HG02885 (cell line): ENCODE measurements around the gene KLHL2.
"Not testable (repeated sequence)": the region's sequence is repeated elsewhere in the genome, so short reads cannot be mapped to it uniquely, and the experiment has no call there.

Experiments used
- ATAC-seq: cut with Tn5 transposase; IDR thresholded peaks from one replicate; pipeline ENCODE4 v1.9.1; 2021; ENCODE audit warnings: mild to moderate bottlenecking; ENCODE audit not compliant: unreplicated experiment, poor library complexity

KLHL2 gene

DNA sequence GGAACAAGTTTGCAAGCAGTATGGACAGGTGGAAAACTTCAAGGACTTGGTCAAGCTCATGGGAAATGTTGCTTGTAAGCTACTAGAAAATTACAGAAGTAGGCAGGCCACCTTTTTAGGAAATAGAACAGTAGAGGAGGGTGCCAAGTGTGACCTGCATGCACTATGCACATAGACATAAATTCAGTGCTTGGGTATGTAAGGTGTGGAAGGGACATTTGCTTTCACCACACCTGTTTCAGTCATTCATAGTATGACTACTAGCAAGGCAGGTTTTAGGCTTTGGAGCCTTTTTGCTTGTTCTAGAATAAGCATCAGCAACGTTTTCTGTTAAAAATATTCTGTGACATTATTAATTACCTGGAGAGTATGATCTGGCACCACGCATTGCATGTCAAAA is 20.0 kb downstream of the KLHL2 start:
- not testable (repeated sequence) for ATAC-seq

- ATAC-seq, result not testable (repeated sequence)
Observed at GRCh38 chr4:165229490-165230200, 22.3 kb downstream of the KLHL2 start.

GRCh38 chr4:165232623-165233433 is 25.5 kb downstream of the KLHL2 start:
- peak; percentile 69 for ATAC-seq

GRCh38 chr4:165234766-165235165 is 27.4 kb downstream of the KLHL2 start:
- ATAC-seq, result no peak

GRCh38 chr4:165236852-165237251 is 29.5 kb downstream of the KLHL2 start:
- not testable (repeated sequence) for ATAC-seq

GRCh38 chr4:165238041-165238640 is 30.8 kb downstream of the KLHL2 start:
- ATAC-seq, result peak; percentile 76

- ATAC-seq, result not testable (repeated sequence)
Observed at GRCh38 chr4:165240761-165241160, 33.4 kb downstream of the KLHL2 start.

GRCh38 chr4:165244148-165244547 is 36.8 kb downstream of the KLHL2 start:
- not testable (repeated sequence) for ATAC-seq

GRCh38 chr4:165244587-165245186 is 37.3 kb downstream of the KLHL2 start:
- not testable (repeated sequence) for ATAC-seq

GRCh38 chr4:165248102-165248501 is 40.7 kb downstream of the KLHL2 start:
- no peak for ATAC-seq

- not testable (repeated sequence) for ATAC-seq
Observed at GRCh38 chr4:165248904-165249303, 41.5 kb downstream of the KLHL2 start.

DNA sequence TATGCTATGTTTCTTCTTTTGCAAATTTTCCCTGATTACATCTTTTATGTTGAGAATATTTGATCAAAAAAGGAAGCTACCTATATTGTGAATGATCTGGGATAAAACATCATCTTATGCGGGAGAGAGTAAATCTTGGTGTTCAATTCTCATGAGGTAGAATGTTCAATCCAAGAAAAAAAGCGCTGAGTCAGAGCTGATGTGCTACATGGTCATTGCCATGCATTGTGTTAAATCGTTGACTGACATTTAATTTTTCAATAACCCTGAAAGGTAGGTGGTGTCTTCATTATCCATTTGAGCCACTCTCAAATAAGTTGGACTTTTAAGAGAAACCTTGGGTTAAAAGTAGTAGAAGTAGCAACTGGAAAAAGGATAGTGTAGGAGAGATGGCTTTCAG is 47.4 kb downstream of the KLHL2 start:
- not testable (repeated sequence) for ATAC-seq

GRCh38 chr4:165255439-165255838 is 48.1 kb downstream of the KLHL2 start:
- peak; percentile 100 for ATAC-seq

DNA sequence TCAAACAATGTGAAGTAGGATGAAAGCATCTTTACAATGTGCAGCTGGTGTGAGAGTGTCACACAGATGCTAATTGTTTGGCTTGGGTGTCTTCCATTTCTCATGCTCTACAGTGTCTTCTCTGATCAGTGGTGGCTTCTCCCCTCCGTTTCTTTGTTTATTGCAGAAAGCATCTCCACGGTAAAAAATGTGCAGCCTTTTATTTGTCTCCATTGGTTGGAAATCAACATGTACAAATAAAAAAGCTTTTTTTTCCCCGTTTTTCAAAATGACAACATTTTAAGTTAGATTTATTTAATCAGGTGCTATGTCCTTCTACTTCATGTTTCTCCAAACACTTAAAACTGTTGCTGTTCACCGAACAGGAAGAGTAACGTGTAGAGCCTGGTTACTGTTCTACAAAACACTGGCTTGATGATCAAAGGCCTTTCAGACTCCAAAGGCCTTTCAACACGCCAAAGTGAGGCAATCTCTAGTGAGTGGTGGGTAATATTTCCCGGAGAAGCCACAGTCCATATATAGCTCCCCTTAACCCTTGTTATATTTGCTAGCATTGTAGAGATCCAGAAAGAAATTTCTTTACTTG is 48.8 kb downstream of the KLHL2 start:
- ATAC-seq, result not testable (repeated sequence)

DNA sequence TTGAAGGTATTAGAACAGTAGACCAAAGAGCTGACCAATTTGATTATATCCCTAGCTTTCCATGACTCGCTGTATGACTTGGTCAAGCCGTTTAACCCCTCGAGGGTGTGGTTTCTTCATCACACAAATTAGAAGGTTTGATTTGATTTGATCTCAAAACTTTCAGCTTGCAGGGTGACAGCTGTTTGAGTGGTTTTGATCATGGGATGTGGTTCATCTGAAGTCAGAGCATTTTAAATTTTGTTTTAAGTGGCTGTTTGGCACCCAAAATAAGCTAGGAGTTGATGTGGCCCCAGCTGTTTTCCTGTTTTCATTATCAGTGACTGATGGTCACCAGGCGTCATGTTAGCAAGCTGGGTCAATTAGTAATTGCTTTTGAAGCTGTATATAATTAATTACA is 52.4 kb downstream of the KLHL2 start:
- not testable (repeated sequence) for ATAC-seq

DNA sequence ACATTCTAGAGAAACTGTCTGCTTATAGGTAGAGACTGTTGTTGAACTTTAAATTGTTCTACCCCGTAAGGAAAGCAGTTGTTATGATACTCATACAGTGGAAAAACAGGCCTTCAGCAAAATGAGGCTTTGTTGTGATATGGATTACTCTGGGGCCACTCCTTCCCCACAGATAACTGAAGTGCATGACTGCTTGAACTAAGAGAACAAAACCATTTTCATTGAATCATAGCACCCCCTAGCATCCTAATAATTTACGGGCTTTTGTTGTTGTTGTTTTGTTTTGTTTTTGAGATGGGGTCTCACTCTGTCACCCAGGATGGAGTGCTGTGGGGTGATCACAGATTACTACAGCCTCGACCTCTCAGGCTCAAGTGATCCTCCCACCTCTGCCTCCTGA is 54.9 kb downstream of the KLHL2 start:
- ATAC-seq, result peak; percentile 43

- ATAC-seq, result not testable (repeated sequence)
Observed at GRCh38 chr4:165263466-165263865, 56.1 kb downstream of the KLHL2 start.

- ATAC-seq, result not testable (repeated sequence)
Observed at GRCh38 chr4:165269931-165270330, 62.6 kb downstream of the KLHL2 start.

DNA sequence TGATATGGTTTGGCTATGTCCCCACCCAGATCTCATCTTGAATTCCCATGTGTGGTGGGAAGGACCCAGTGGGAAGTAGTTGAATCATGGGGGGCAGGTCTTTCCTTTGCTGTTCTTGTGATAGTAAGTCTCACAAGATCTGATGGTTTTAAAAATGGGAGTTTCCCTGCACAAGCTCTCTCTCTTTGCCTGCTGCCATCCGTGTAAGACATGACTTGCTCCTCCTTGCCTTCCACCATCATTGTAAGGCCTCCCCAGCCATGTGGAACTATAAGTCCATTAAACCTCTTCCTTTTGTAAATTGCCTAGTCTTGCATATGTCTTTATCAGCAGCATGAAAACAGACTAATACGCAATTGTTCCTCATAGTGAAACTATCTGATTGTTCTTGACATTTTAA is 66.1 kb downstream of the KLHL2 start:
- ATAC-seq, result not testable (repeated sequence)

- ATAC-seq, result peak; percentile 76
Observed at GRCh38 chr4:165275357-165275756, 68.0 kb downstream of the KLHL2 start.
